OCI-LY7 (cell line): ENCODE results near the gene SLC2A8. TPM values are rescaled to one million over a fixed set of nuclear protein-coding genes. Genes with fewer than 3 reads are reported as not detected.

Experiments used
- BruUV-seq: library from RNA; stranded (reverse); fragments of 400-500 nt; replicated peaks from 2 replicates; lab custom pipeline; 2021; lab: Mats Ljungman, UMichigan
- CTCF ChIA-PET: fragments of 300-600 bp; sonication (Branson Sonifier 250); formaldehyde crosslinking; loops from one replicate; lab custom pipeline; 2022; ENCODE audit warnings: antibody characterized with exemption; ENCODE audit not compliant: unreplicated experiment; lab: Charles Lee
- POLR2A ChIA-PET: fragments of 300-600 bp; sonication (Branson Sonifier 250); formaldehyde crosslinking; loops from one replicate; lab custom pipeline; 2022; ENCODE audit warnings: antibody characterized with exemption; lab: Charles Lee
- DNase-seq: peaks from one replicate; pipeline ENCODE4 v3.0.0-alpha.2; 2015; ENCODE audit warnings: low spot score
- H2AFZ ChIP-seq: fragments of 200-600 bp; sonication (generic), shearing (Covaris generic); 2 replicates; pipeline ENCODE4 v1.6.1; 2014; ENCODE audit warnings: mild to moderate bottlenecking, antibody characterized with exemption, low read length, moderate library complexity
- H3K27ac ChIP-seq: fragments of 200-600 bp; sonication (generic); 2 replicates; pipeline ENCODE4 v1.5.1; 2014; ENCODE audit warnings: mixed run types, low read depth, mild to moderate bottlenecking, moderate library complexity, low read length, inconsistent platforms; ENCODE audit not compliant: poor library complexity, severe bottlenecking
- H3K36me3 ChIP-seq: fragments of 200-600 bp; sonication (generic); 2 replicates; pipeline ENCODE4 v1.6.1; 2014; ENCODE audit warnings: mild to moderate bottlenecking, antibody characterized with exemption, low read length, moderate library complexity, mixed read lengths; ENCODE audit not compliant: insufficient read depth
- H3K4me1 ChIP-seq: fragments of 200-600 bp; sonication (generic); 2 replicates; pipeline ENCODE4 v1.5.1; 2014; ENCODE audit warnings: mild to moderate bottlenecking, low read length; ENCODE audit not compliant: insufficient read depth, poor library complexity, severe bottlenecking
- H3K4me2 ChIP-seq: fragments of 200-600 bp; sonication (generic); 2 replicates; pipeline ENCODE4 v1.6.1; 2014; ENCODE audit warnings: mild to moderate bottlenecking, low read length
- H3K4me3 ChIP-seq: fragments of 200-600 bp; sonication (generic); 2 replicates; pipeline ENCODE4 v1.5.1; 2014; ENCODE audit warnings: mild to moderate bottlenecking, low read depth, low read length; ENCODE audit not compliant: poor library complexity, severe bottlenecking
- H3K79me2 ChIP-seq: fragments of 200-600 bp; sonication (generic); 2 replicates; pipeline ENCODE4 v1.6.1; 2016; ENCODE audit warnings: low read depth, mild to moderate bottlenecking, low read length, moderate library complexity, mixed read lengths; ENCODE audit not compliant: insufficient read depth
- H3K9me2 ChIP-seq: fragments of 200-600 bp; sonication (generic); 2 replicates; pipeline ENCODE4 v1.6.1; 2016; ENCODE audit warnings: mild to moderate bottlenecking, low read length, mixed read lengths; ENCODE audit not compliant: insufficient read depth
- H3K9me3 ChIP-seq: fragments of 200-600 bp; sonication (generic); 2 replicates; pipeline ENCODE4 v1.6.1; 2014; ENCODE audit warnings: mild to moderate bottlenecking, mixed run types, low read length, mixed read lengths
- H4K20me1 ChIP-seq: fragments of 200-600 bp; sonication (generic); 2 replicates; pipeline ENCODE4 v1.6.1; 2014; ENCODE audit warnings: mild to moderate bottlenecking, antibody characterized with exemption, low read length, moderate library complexity, mixed read lengths; ENCODE audit not compliant: insufficient read depth
- CTCF ChIP-seq: fragments of 200-600 bp; sonication (generic); conservative IDR thresholded peaks from 2 replicates; pipeline ENCODE4 v1.5.1; 2014; ENCODE audit warnings: mild to moderate bottlenecking, antibody characterized with exemption, low read length, moderate library complexity, mixed read lengths
- EZH2phosphoT487 ChIP-seq: fragments of 200-600 bp; sonication (generic); IDR thresholded peaks from 2 replicates; pipeline ENCODE4 v1.6.1; 2018; ENCODE audit warnings: low read depth, borderline replicate concordance, mild to moderate bottlenecking, mixed run types, antibody characterized with exemption, low read length, moderate library complexity, mixed read lengths
- intact Hi-C: fragments of 100-400 bp; cut with micrococcal nuclease; formaldehyde crosslinking; loops from one replicate; pipeline ENCODE4 v1.10.0; 2022; ENCODE audit not compliant: unreplicated experiment
- total RNA-seq, 2 experiments: library from RNA; depleted of rRNA in 1 of 2; stranded (reverse); fragments of >200 nt in 1 of 2; shearing (Covaris generic) in 1 of 2; gene quantifications; 2 replicates each; pipeline ENCODE4 v1.2.3, GENCODE V29; 2014 to 2022

SLC2A8 gene
- total RNA-seq, 2 experiments from 2014 or later: 11.9 to 19.6 TPM

GRCh38 chr9:127369428-127369827, 27.5 kb upstream of the SLC2A8 start:
- H3K4me3 ChIP-seq: no peak overlapping the region
- intact Hi-C loops: no loop called here
- H3K9me2 ChIP-seq: no peaks in the 10 kb centered on the region
- BruUV-seq: no TSS peak
- TF ChIP-seq CTCF: no peak
- H3K4me2 ChIP-seq: no peak overlapping the region
- no peaks in the 10 kb centered on the region for H3K4me1 ChIP-seq
- no peak overlapping the region for H2AFZ ChIP-seq
- POLR2A ChIA-PET: interaction anchor here (0.7 to 0.8 kb wide), 2 partner anchors 80 to 153 kb away, joined by 3 to 4 read pairs; no protein-coding TSS in a partner anchor
- CTCF ChIA-PET: no interaction called here
- no peak for DNase-seq
- no peaks in the 10 kb centered on the region for H3K9me3 ChIP-seq
- H3K79me2 ChIP-seq: no peaks in the 10 kb centered on the region
- no peak overlapping the region for H3K27ac ChIP-seq
- no peaks in the 10 kb centered on the region for H3K36me3 ChIP-seq
- H4K20me1 ChIP-seq: no peaks in the 10 kb centered on the region

- no peak for DNase-seq
- ChIA-PET CTCF (no interaction called here), POLR2A (interaction anchor here (0.8 kb wide), 1 partner anchor 154 kb away, joined by 3 read pairs; no protein-coding TSS in a partner anchor)
- no peaks in the 10 kb centered on the region for H4K20me1 ChIP-seq
- no peak overlapping the region for H2AFZ ChIP-seq
- H3K36me3 ChIP-seq: no peaks in the 10 kb centered on the region
- H3K79me2 ChIP-seq: no peaks in the 10 kb centered on the region
- no peak overlapping the region for H3K4me2 ChIP-seq
- TF ChIP-seq EZH2phosphoT487 (no peak), CTCF (no peak)
- H3K4me3 ChIP-seq: no peak overlapping the region
- BruUV-seq: no TSS peak
- no peaks in the 10 kb centered on the region for H3K4me1 ChIP-seq
- no peaks in the 10 kb centered on the region for H3K9me2 ChIP-seq
- no peak overlapping the region for H3K27ac ChIP-seq
- no peaks in the 10 kb centered on the region for H3K9me3 ChIP-seq
- intact Hi-C loops: no loop called here
Measured at GRCh38 chr9:127370147-127370579, 26.8 kb upstream of the SLC2A8 start.

GRCh38 chr9:127370672-127371648, 26.0 kb upstream of the SLC2A8 start:
- POLR2A ChIA-PET: no interaction called here
- intact Hi-C loops: no loop called here
- CTCF ChIA-PET: no interaction called here

More at GRCh38 chr9:127370672-127371648, 26.0 kb upstream of the SLC2A8 start:
- TF ChIP-seq EZH2phosphoT487 (no peak), CTCF (no peak)
- no peaks in the 10 kb centered on the region for H4K20me1 ChIP-seq
- BruUV-seq: no TSS peak
- no peaks in the 10 kb centered on the region for H3K79me2 ChIP-seq
- H3K4me1 ChIP-seq: no peaks in the 10 kb centered on the region
- no peak for DNase-seq
- H3K27ac ChIP-seq: no peak overlapping the region
- no peak overlapping the region for H2AFZ ChIP-seq
- H3K9me2 ChIP-seq: no peaks in the 10 kb centered on the region
- no peaks in the 10 kb centered on the region for H3K9me3 ChIP-seq
- H3K36me3 ChIP-seq: no peaks in the 10 kb centered on the region
- no peak overlapping the region for H3K4me2 ChIP-seq
- no peak overlapping the region for H3K4me3 ChIP-seq
